ENCODE measurements around the gene NKAP. TPM values are rescaled to one million over a fixed set of nuclear protein-coding genes. Genes with fewer than 3 reads are reported as not detected.
"Not testable (repeated sequence)": the region's sequence is repeated elsewhere in the genome, so short reads cannot be mapped to it uniquely, and the experiment has no call there.

Gene NKAP
- total RNA-seq, 1 experiment from 2014 or later = 7.3 TPM

- H3K27ac ChIP-seq (ENCODE audit: insufficient read length, low read depth, low read length) = no peak within 1 kb of the TSS
- no peak within 1 kb of the TSS for H2BK20ac ChIP-seq (ENCODE audit: low read depth, low read length, poor library complexity, severe bottlenecking)
- no peak within 1 kb of the TSS for H3K18ac ChIP-seq (ENCODE audit: insufficient read length, low read depth, low read length)
- no peak within 1 kb of the TSS for H2BK5ac ChIP-seq (ENCODE audit: insufficient read length, low read length)
- no peaks in the 10 kb centered on the region for H3K23me2 ChIP-seq (ENCODE audit: insufficient read length, low read depth, low read length, poor library complexity, severe bottlenecking)
- H4K20me1 ChIP-seq (ENCODE audit: control insufficient read depth, insufficient read depth, insufficient read length) = no peaks in the 10 kb centered on the region
- H4K8ac ChIP-seq (replicated peaks; ENCODE audit: insufficient read length, low read depth, low read length) = no peak within 1 kb of the TSS
- H3K4me3 Mint-ChIP-seq = peak within 1 kb of the TSS in 1 of 2 experiments; percentile 54; a peak in 2 of 5 replicates
- H2BK120ac ChIP-seq (ENCODE audit: low read depth, low read length, poor library complexity, severe bottlenecking) = no peak within 1 kb of the TSS
- no peak within 1 kb of the TSS for H3K9ac ChIP-seq (ENCODE audit: extremely low read depth, insufficient read length, low read length)
- H3K23ac ChIP-seq (ENCODE audit: insufficient read length, low read depth, low read length) = no peak within 1 kb of the TSS
- H3K36me3 Mint-ChIP-seq (ENCODE audit: insufficient read depth in 1 of 3, low read depth in 3 of 3) = peaks cover 0 to 5% (median 2%) of the 10 kb centered on the region in 3 experiments; a peak in 1 of 7 replicates
- H3K14ac ChIP-seq (ENCODE audit: insufficient read depth, low read length) = no peak within 1 kb of the TSS
- peak; percentile 46 for DNase-seq
- no peak within 1 kb of the TSS for H4K5ac ChIP-seq (ENCODE audit: insufficient read length, low read depth, low read length)
- no peaks in the 10 kb centered on the region for H3K27me3 Mint-ChIP-seq (ENCODE audit: low read depth)
- WGBS (ENCODE audit: extremely low coverage, insufficient read length, low lambda C conversion rate) = no CpG with 5 or more reads among the region's 4 CpGs
- no peak within 1 kb of the TSS for H3K56ac ChIP-seq (ENCODE audit: insufficient read length, low read depth, low read length)
- peak within 1 kb of the TSS in 1 of 3 experiments; percentile 71; a peak in 2 of 7 replicates for H3K27ac Mint-ChIP-seq
- H3K79me1 ChIP-seq (ENCODE audit: insufficient read depth, low read depth, low read length, poor library complexity, severe bottlenecking) = no peaks in the 10 kb centered on the region
- no peak within 1 kb of the TSS for H2AFZ ChIP-seq (ENCODE audit: low read length)
- H3K4ac ChIP-seq (ENCODE audit: low read depth, low read length) = no peak within 1 kb of the TSS
- H2AK5ac ChIP-seq (ENCODE audit: insufficient read length, low read length) = no peak within 1 kb of the TSS
- no peak within 1 kb of the TSS for H4K91ac ChIP-seq (ENCODE audit: insufficient read length, low read depth, low read length)
- peak within 1 kb of the TSS; percentile 39 for H3K4me2 ChIP-seq (ENCODE audit: insufficient read depth, insufficient read length, low read length)
- H3T11ph ChIP-seq (ENCODE audit: low read length) = no peak within 1 kb of the TSS
- peaks cover 42 to 60% of the 10 kb centered on the region in 2 experiments for H3K9me3 Mint-ChIP-seq
- H2BK12ac ChIP-seq (ENCODE audit: insufficient read length, low read depth, low read length) = no peak within 1 kb of the TSS
- H3K79me2 ChIP-seq (ENCODE audit: insufficient read depth, low read length) = no peaks in the 10 kb centered on the region
- TF ChIP-seq CTCF (conservative IDR thresholded peaks at IDR 0.05) = no peak
- H3K4me1 Mint-ChIP-seq = peaks cover 4 to 6% of the 10 kb centered on the region in 2 experiments
- H3K27me3 ChIP-seq (ENCODE audit: insufficient read depth, low read length) = no peaks in the 10 kb centered on the region
- H2BK15ac ChIP-seq (ENCODE audit: low read depth, low read length) = no peak within 1 kb of the TSS
- H3K4me1 ChIP-seq (ENCODE audit: insufficient read depth, low read length) = 0 out of 2 replicates have a peak, but pooled peaks cover 2% of the 10 kb centered on the region
- peaks cover 19% of the 10 kb centered on the region for H3K9me3 ChIP-seq (ENCODE audit: control insufficient read depth, low read depth, low read length)
Measured at GRCh38 chrX:119895843-119896326, 47.7 kb downstream of the NKAP start, which contains the start of gene AKAP14. TSS of gene AKAP14 (plus strand) at chrX:119895893. CDS start at chrX:119903224, 7,331 bp downstream.

- not testable (repeated sequence) for H4K91ac ChIP-seq (ENCODE audit: insufficient read length, low read depth, low read length); H3K27ac ChIP-seq (ENCODE audit: insufficient read length, low read depth, low read length); H2BK12ac ChIP-seq (ENCODE audit: insufficient read length, low read depth, low read length); H2BK20ac ChIP-seq (ENCODE audit: low read depth, low read length, poor library complexity, severe bottlenecking); H3K79me1 ChIP-seq (ENCODE audit: insufficient read depth, low read depth, low read length, poor library complexity, severe bottlenecking); H3K23ac ChIP-seq (ENCODE audit: insufficient read length, low read depth, low read length); H2BK120ac ChIP-seq (ENCODE audit: low read depth, low read length, poor library complexity, severe bottlenecking); H3K27me3 ChIP-seq (ENCODE audit: insufficient read depth, low read length); H3K4me2 ChIP-seq (ENCODE audit: insufficient read depth, insufficient read length, low read length); H2AK5ac ChIP-seq (ENCODE audit: insufficient read length, low read length); H3K14ac ChIP-seq (ENCODE audit: insufficient read depth, low read length); H3T11ph ChIP-seq (ENCODE audit: low read length); H3K4me1 ChIP-seq (ENCODE audit: insufficient read depth, low read length); DNase-seq; H3K36me3 Mint-ChIP-seq (ENCODE audit: insufficient read depth in 1 of 3, low read depth in 3 of 3); H3K27me3 Mint-ChIP-seq (ENCODE audit: low read depth); H3K4me1 Mint-ChIP-seq; H3K79me2 ChIP-seq (ENCODE audit: insufficient read depth, low read length); H3K4ac ChIP-seq (ENCODE audit: low read depth, low read length); H3K9me3 ChIP-seq (ENCODE audit: control insufficient read depth, low read depth, low read length); H4K5ac ChIP-seq (ENCODE audit: insufficient read length, low read depth, low read length); H4K20me1 ChIP-seq (ENCODE audit: control insufficient read depth, insufficient read depth, insufficient read length); H3K9ac ChIP-seq (ENCODE audit: extremely low read depth, insufficient read length, low read length); H2AFZ ChIP-seq (ENCODE audit: low read length); H3K23me2 ChIP-seq (ENCODE audit: insufficient read length, low read depth, low read length, poor library complexity, severe bottlenecking); H2BK5ac ChIP-seq (ENCODE audit: insufficient read length, low read length); H3K56ac ChIP-seq (ENCODE audit: insufficient read length, low read depth, low read length); H2BK15ac ChIP-seq (ENCODE audit: low read depth, low read length); H3K18ac ChIP-seq (ENCODE audit: insufficient read length, low read depth, low read length); H4K8ac ChIP-seq (replicated peaks; ENCODE audit: insufficient read length, low read depth, low read length); H3K4me3 Mint-ChIP-seq
- WGBS (ENCODE audit: extremely low coverage, insufficient read length, low lambda C conversion rate) = no CpG with 5 or more reads among the region's 16 CpGs
- peaks cover 35 to 52% of the 10 kb centered on the region in 2 experiments for H3K9me3 Mint-ChIP-seq
- peak overlapping the region in 1 of 3 experiments; percentile 44; a peak in 1 of 7 replicates for H3K27ac Mint-ChIP-seq
Measured at GRCh38 chrX:119891961-119892692, 51.4 kb downstream of the NKAP start.

All from H9 (cell line).